CD8-positive, alpha-beta memory T cell (primary cell): ENCODE data around the gene ACOD1. TPM values are rescaled to one million over a fixed set of nuclear protein-coding genes. Genes with fewer than 3 reads are reported as not detected.
"Not testable (repeated sequence)": the region's sequence is repeated elsewhere in the genome, so short reads cannot be mapped to it uniquely, and the experiment has no call there.

Experiments used
- CTCF ChIA-PET: fragments of 350-600 bp; sonication (Branson Sonifier 250); formaldehyde crosslinking; loops from one replicate; lab custom pipeline; 2021; ENCODE audit warnings: antibody characterized with exemption; lab: Charles Lee
- POLR2A ChIA-PET: fragments of 350-600 bp; sonication (Branson Sonifier 250); formaldehyde crosslinking; loops from one replicate; lab custom pipeline; 2021; ENCODE audit warnings: antibody characterized with exemption; lab: Charles Lee
- DNase-seq, 5 donors: peaks; one replicate each; pipeline versions ENCODE4 v3.0.0 to v3.0.0-alpha.2; 2020 to 2022; ENCODE audit warnings: mixed read lengths in 1 of 5
- H3K27ac ChIP-seq: one replicate; pipeline ENCODE4 v1.7.0; 2013; ENCODE audit warnings: low read depth, mild to moderate bottlenecking, low read length, moderate library complexity
- H3K27me3 ChIP-seq: 2 replicates; pipeline ENCODE4 v1.7.0; 2013; ENCODE audit warnings: low read length, mild to moderate bottlenecking; ENCODE audit not compliant: insufficient read depth, poor library complexity, severe bottlenecking
- H3K36me3 ChIP-seq: 2 replicates; pipeline ENCODE4 v1.7.0; 2013; ENCODE audit warnings: mild to moderate bottlenecking, low read length, moderate library complexity; ENCODE audit not compliant: insufficient read depth
- H3K4me1 ChIP-seq: 2 replicates; pipeline ENCODE4 v1.7.0; 2013; ENCODE audit warnings: mild to moderate bottlenecking, low read length, moderate library complexity; ENCODE audit not compliant: insufficient read depth
- H3K4me3 ChIP-seq: 2 replicates; pipeline ENCODE4 v1.7.0; 2013; ENCODE audit warnings: mild to moderate bottlenecking, low read length
- H3K9me3 ChIP-seq: 2 replicates; pipeline ENCODE4 v1.7.0; 2013; ENCODE audit warnings: mild to moderate bottlenecking, low read length
- H3K27ac Mint-ChIP-seq, 8 donors: one replicate each; pipeline ENCODE4 v1.8.0; 2020 to 2021; ENCODE audit warnings: mixed read lengths in 8 of 8, mild to moderate bottlenecking in 6 of 8, inconsistent platforms in 3 of 8, moderate library complexity in 3 of 8
- H3K27me3 Mint-ChIP-seq, 2 donors: one replicate each; pipeline ENCODE4 v1.8.0; 2020 to 2021; ENCODE audit warnings: mixed read lengths in 2 of 2, mild to moderate bottlenecking in 1 of 2, moderate library complexity in 1 of 2
- H3K36me3 Mint-ChIP-seq, 3 donors: one replicate each; pipeline ENCODE4 v1.8.0; 2020 to 2021; ENCODE audit warnings: mixed read lengths in 3 of 3, inconsistent platforms in 1 of 3, mild to moderate bottlenecking in 1 of 3
- H3K4me1 Mint-ChIP-seq, 3 donors: one replicate each; pipeline ENCODE4 v1.8.0; 2020 to 2021; ENCODE audit warnings: mixed read lengths in 3 of 3, inconsistent platforms in 1 of 3, mild to moderate bottlenecking in 1 of 3
- H3K4me3 Mint-ChIP-seq, 7 donors: one replicate each; pipeline ENCODE4 v1.8.0; 2020 to 2021; ENCODE audit warnings: mixed read lengths in 7 of 7, mild to moderate bottlenecking in 6 of 7, moderate library complexity in 4 of 7, inconsistent platforms in 2 of 7
- H3K9me3 Mint-ChIP-seq, 5 donors: one replicate each; pipeline ENCODE4 v1.8.0; 2020 to 2022; ENCODE audit warnings: mixed read lengths in 5 of 5, mild to moderate bottlenecking in 3 of 5, moderate library complexity in 2 of 5, inconsistent platforms in 1 of 5
- polyA plus RNA-seq: library from polyadenylated mRNA; unstranded; fragments of 300-500 nt; fragmentation: Illumina TruSeq; gene quantifications from one replicate; pipeline ENCODE4 v1.2.3, GENCODE V29; 2021
- total RNA-seq, 2 experiments: library from RNA; stranded (reverse); gene quantifications; one replicate each; pipeline ENCODE4 v1.2.3, GENCODE V29; 2021

ACOD1 gene
- total and polyA plus RNA-seq, 3 experiments from 2014 or later = not detected

DNA sequence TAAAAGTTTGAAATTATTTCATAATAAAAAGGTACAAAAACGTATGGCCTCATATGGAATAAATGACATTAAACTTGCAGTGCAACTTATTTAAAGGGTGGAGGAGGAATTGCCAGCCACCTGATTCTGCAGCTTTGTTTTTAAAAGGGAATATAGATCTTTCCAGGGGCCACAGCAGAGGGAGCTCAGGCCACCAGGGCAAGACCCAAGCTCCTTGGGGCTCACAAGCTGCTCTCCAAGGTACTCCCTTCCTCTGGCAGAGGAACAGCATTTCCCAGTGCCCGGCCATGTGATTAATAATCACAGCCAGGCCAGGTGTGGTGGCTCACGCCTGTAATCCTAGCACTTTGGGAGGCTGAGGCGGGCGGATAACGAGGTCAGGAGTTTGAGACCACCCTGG lies 6.2 kb downstream of the ACOD1 start:
- H3K4me1 Mint-ChIP-seq = no peaks in the 10 kb centered on the region
- H3K27me3 Mint-ChIP-seq = peaks cover 15 to 48% of the 10 kb centered on the region in 2 donors
- H3K27ac ChIP-seq = no peak overlapping the region
- H3K4me3 Mint-ChIP-seq = no peak overlapping the region
- no peak for DNase-seq
- no peaks in the 10 kb centered on the region for H3K27me3 ChIP-seq
- ChIA-PET POLR2A (no interaction called here), CTCF (no interaction called here)
- no peaks in the 10 kb centered on the region for H3K4me1 ChIP-seq
- no peaks in the 10 kb centered on the region for H3K36me3 ChIP-seq
- no peak overlapping the region for H3K27ac Mint-ChIP-seq
- H3K36me3 Mint-ChIP-seq = peaks cover 0 to 5% (median 3%) of the 10 kb centered on the region in 3 donors
- no peaks in the 10 kb centered on the region for H3K9me3 ChIP-seq
- peaks cover 6 to 13% (median 7%) of the 10 kb centered on the region in 5 donors for H3K9me3 Mint-ChIP-seq
- H3K4me3 ChIP-seq = no peak overlapping the region

DNA sequence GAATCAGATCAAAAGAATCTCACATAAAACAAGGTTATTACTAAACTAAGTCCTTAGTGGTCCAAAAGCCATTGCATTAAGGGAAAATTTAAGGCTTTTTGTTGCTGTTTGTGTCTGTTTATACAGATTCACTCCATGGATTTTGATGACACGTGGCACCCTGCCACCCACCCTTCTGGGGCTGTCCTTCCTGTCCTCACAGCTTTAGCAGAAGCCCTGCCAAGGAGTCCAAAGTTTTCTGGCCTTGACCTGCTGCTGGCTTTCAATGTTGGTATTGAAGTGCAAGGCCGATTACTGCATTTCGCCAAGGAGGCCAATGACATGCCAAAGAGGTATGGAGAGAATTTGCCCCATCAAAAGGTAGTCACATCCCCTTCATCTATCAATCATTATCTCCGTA lies 6.9 kb downstream of the ACOD1 start:
- DNase-seq = no peak
- Mint-ChIP-seq H3K27ac (no peak overlapping the region), H3K4me3 (no peak overlapping the region), H3K27me3 (peaks cover 15 to 41% of the 10 kb centered on the region in 2 donors), H3K4me1 (no peaks in the 10 kb centered on the region), H3K9me3 (peaks cover 8 to 15% (median 10%) of the 10 kb centered on the region in 5 donors), H3K36me3 (peaks cover 0 to 7% (median 3%) of the 10 kb centered on the region in 3 donors)
- Histone ChIP-seq H3K36me3 (no peaks in the 10 kb centered on the region), H3K27me3 (no peaks in the 10 kb centered on the region), H3K4me1 (no peaks in the 10 kb centered on the region), H3K27ac (no peak overlapping the region), H3K4me3 (no peak overlapping the region), H3K9me3 (no peaks in the 10 kb centered on the region)
- POLR2A ChIA-PET = no interaction called here
- CTCF ChIA-PET = no interaction called here

DNA sequence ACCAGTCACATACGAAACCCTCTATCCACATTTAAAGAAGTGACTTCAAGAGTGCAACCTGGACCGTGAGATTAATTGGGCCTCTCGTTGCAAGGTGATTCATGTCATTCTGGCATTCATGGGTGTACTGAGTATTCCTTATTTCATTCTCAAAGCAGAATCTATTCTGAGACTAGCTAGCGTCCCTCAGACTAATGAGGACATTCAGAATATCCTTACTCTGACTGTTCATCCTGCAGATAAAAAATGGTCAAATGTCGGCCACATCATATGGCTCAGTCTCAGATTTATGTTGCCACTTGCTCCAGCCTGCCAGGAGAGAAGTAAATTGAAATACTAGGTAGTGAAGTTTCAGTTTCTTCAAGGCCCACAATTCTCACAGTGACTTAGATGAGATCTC lies 7.3 kb downstream of the ACOD1 start:
- no peak overlapping the region for H3K27ac Mint-ChIP-seq
- ChIA-PET POLR2A (no interaction called here), CTCF (no interaction called here)
- H3K9me3 Mint-ChIP-seq = peaks cover 13 to 20% (median 14%) of the 10 kb centered on the region in 5 donors
- H3K4me1 Mint-ChIP-seq = no peaks in the 10 kb centered on the region
- no peak overlapping the region for H3K27ac ChIP-seq
- peaks cover 13 to 39% of the 10 kb centered on the region in 2 donors for H3K27me3 Mint-ChIP-seq
- H3K9me3 ChIP-seq = no peaks in the 10 kb centered on the region
- no peaks in the 10 kb centered on the region for H3K4me1 ChIP-seq
- H3K4me3 ChIP-seq = no peak overlapping the region
- DNase-seq = no peak
- peaks cover 0 to 12% (median 3%) of the 10 kb centered on the region in 3 donors for H3K36me3 Mint-ChIP-seq
- H3K36me3 ChIP-seq = no peaks in the 10 kb centered on the region
- no peaks in the 10 kb centered on the region for H3K27me3 ChIP-seq
- no peak overlapping the region for H3K4me3 Mint-ChIP-seq

DNA sequence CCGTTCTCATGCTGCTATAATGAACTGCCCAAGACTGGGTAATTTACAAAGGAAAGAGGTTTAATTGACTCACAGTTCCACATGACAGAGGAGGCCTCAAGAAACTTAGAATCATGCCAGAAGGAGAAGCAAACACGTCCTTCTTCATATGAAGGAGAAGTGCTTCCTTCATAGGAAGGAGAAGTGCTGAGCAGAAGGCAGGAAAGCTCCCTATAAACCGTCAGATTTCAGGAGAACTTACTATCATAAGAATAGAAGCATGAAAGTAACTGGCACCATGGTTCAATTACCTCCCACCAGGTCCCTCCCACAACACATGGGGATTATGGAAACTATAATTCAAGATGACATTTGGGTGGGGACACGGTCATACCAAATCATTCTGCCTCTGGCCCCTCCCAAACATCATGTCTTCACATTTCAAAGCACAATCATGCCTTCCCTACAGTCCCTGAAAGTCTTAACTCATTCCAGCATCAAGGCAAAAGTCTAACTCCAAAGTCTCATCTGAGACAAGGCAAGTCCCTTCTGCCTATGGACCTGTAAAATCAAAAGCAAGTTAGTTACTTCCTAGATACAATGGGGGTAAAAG lies 10.6 kb downstream of the ACOD1 start:
- Histone ChIP-seq H3K27ac (no peak overlapping the region), H3K4me1 (no peaks in the 10 kb centered on the region), H3K27me3 (no peaks in the 10 kb centered on the region), H3K36me3 (no peaks in the 10 kb centered on the region), H3K4me3 (no peak overlapping the region), H3K9me3 (no peaks in the 10 kb centered on the region)
- Mint-ChIP-seq H3K27me3 (peaks cover under 1 to 16% of the 10 kb centered on the region in 2 donors), H3K27ac (no peak overlapping the region), H3K4me3 (no peak overlapping the region), H3K9me3 (peaks cover 16 to 26% (median 19%) of the 10 kb centered on the region in 5 donors), H3K36me3 (peaks cover 0 to 16% (median 5%) of the 10 kb centered on the region in 3 donors), H3K4me1 (no peaks in the 10 kb centered on the region)
- no peak for DNase-seq
- ChIA-PET CTCF (no interaction called here), POLR2A (no interaction called here)

DNA sequence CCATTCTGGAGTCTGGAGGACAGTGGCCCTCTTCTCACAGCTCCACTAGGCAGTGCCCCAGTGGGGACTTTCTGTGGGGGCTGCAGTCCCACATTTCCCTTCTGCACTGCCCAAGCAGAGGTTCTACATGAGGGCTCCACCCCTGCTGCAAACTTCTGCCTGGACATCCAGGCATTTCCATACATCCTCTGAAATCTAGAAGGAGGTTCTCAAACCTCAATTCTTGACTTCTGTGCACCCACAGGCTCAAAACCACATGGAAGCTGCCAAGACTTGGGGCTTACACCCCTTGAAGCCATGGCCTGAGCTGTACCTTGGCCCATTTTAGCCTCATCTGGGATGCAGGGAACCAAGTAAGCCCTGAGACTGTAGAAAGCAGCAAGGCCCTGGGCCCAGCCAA lies 11.4 kb downstream of the ACOD1 start:
- H3K27me3 ChIP-seq, DNase-seq, H3K27ac ChIP-seq, H3K4me3 ChIP-seq, H3K27ac Mint-ChIP-seq, POLR2A ChIA-PET, H3K9me3 ChIP-seq, CTCF ChIA-PET, H3K4me3 Mint-ChIP-seq, H3K4me1 ChIP-seq, H3K36me3 ChIP-seq, H3K4me1 Mint-ChIP-seq: not testable (repeated sequence)
- H3K36me3 Mint-ChIP-seq = peaks cover 0 to 16% (median 5%) of the 10 kb centered on the region in 3 donors
- H3K9me3 Mint-ChIP-seq = peaks cover 16 to 26% (median 19%) of the 10 kb centered on the region in 5 donors
- H3K27me3 Mint-ChIP-seq = peaks cover 0 to 15% of the 10 kb centered on the region in 2 donors

DNA sequence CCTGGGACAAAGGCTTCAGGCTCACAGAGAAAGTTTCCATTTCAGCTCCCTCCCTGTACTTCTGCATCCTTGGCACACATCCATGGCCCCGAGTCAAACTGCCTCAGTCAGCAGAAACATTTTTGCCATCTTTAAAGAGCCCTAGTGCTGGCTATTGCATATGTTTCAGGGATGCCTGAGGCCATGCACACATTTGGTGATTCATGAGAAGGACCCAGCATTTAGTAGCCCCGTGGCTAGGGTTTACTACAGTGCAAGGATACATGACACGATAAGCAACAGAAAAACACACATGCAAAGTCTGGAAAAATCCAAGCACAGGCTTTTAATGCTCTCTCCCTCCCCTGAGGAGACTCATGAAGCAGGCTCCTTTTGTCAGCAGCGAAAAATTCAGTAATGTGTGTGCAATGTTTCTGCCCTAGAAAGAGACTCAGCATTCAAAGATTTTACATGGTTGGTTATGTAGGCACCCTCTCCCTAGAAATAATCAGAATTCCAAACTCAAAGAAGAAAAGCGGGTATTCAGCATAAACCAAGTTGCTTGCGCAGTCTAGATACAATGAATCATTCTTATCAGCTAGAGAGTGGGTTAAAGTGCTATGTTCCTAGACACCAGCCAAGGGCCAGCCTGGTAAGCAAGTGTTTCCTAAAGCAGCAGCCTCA lies 17.6 kb downstream of the ACOD1 start:
- Histone ChIP-seq H3K36me3 (no peaks in the 10 kb centered on the region), H3K4me1 (no peaks in the 10 kb centered on the region), H3K27ac (no peak overlapping the region), H3K27me3 (peaks cover 8% of the 10 kb centered on the region), H3K4me3 (no peak overlapping the region), H3K9me3 (no peaks in the 10 kb centered on the region)
- ChIA-PET CTCF (no interaction called here), POLR2A (no interaction called here)
- peaks cover 0 to 2% (median 2%) of the 10 kb centered on the region in 3 donors for H3K36me3 Mint-ChIP-seq
- peaks cover 0 to 7% (median 4%) of the 10 kb centered on the region in 5 donors for H3K9me3 Mint-ChIP-seq
- peaks cover 17 to 34% of the 10 kb centered on the region in 2 donors for H3K27me3 Mint-ChIP-seq
- H3K4me1 Mint-ChIP-seq = no peaks in the 10 kb centered on the region
- no peak for DNase-seq
- no peak overlapping the region for H3K4me3 Mint-ChIP-seq
- peak overlapping the region in 1 of 8 donors; percentile 35 for H3K27ac Mint-ChIP-seq

DNA sequence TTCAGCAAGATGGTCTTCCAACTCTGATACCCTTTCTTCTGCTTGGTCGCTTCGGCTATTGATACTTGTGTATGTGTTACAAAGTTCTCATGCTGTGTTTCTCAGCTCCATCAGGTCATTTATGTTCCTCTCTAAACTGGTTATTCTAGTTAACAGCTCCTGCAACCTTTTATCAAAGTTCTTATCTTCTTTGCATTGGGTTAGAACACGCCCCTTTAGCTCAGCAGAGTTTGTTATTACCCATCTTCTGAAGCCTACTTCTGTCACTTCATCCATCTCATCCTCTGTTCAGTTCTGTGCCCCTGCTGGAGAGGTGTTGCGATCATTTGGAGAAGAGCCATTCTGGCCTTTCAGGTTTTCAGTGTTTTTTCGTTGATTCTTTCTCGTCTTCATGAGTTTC lies 18.7 kb downstream of the ACOD1 start:
- Mint-ChIP-seq H3K36me3 (no peaks in the 10 kb centered on the region), H3K4me3 (no peak overlapping the region), H3K4me1 (no peaks in the 10 kb centered on the region), H3K27ac (no peak overlapping the region), H3K9me3 (peaks cover 0 to under 1% (median 0%) of the 10 kb centered on the region in 5 donors), H3K27me3 (peaks cover 19 to 45% of the 10 kb centered on the region in 2 donors)
- Histone ChIP-seq H3K27me3 (peaks cover 8% of the 10 kb centered on the region), H3K36me3 (no peaks in the 10 kb centered on the region), H3K4me1 (no peaks in the 10 kb centered on the region), H3K9me3 (no peaks in the 10 kb centered on the region), H3K4me3 (no peak overlapping the region), H3K27ac (no peak overlapping the region)
- DNase-seq = no peak
- ChIA-PET POLR2A (no interaction called here), CTCF (no interaction called here)

DNA sequence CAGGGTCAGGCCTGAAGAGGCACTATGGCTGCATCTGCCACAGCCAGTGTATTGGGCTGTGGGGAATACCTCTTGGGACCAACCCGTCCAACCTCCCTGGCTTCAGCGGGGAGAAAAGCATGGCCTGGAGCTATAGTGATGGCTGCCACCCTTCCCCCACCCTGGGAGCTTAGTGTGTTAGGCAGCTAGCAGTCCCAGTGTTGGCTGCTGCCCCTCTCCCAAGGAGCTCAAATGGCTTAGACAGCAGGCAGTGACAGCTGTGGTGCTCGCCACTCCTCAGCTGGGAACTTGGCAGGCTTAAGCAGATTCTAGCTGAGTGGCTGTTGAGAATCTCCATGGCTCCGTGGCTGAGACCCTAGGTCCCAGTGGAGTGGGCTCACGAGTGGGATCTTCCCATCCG lies 19.7 kb downstream of the ACOD1 start:
- POLR2A ChIA-PET = no interaction called here
- CTCF ChIA-PET = interaction anchor here (1.2 kb wide), 1 partner anchor 12 kb away, joined by 5 read pairs; no protein-coding TSS in a partner anchor

More for the DNA sequence above, 19.7 kb downstream of the ACOD1 start:
- H3K27ac ChIP-seq = no peak overlapping the region
- H3K9me3 Mint-ChIP-seq = no peaks in the 10 kb centered on the region
- no peaks in the 10 kb centered on the region for H3K4me1 ChIP-seq
- no peak overlapping the region for H3K4me3 Mint-ChIP-seq
- no peaks in the 10 kb centered on the region for H3K36me3 ChIP-seq
- H3K27ac Mint-ChIP-seq = no peak overlapping the region
- H3K27me3 Mint-ChIP-seq = peaks cover 26 to 54% of the 10 kb centered on the region in 2 donors
- no peaks in the 10 kb centered on the region for H3K9me3 ChIP-seq
- no peak overlapping the region for H3K4me3 ChIP-seq
- H3K36me3 Mint-ChIP-seq = no peaks in the 10 kb centered on the region
- H3K27me3 ChIP-seq = peaks cover 8% of the 10 kb centered on the region
- no peak for DNase-seq
- H3K4me1 Mint-ChIP-seq = peaks cover 0 to 3% (median 3%) of the 10 kb centered on the region in 3 donors
